LNCAP (cell line): Measurements from ENCODE around the gene CAPN10.

ENCODE experiments used
- CTCF ChIP-seq: fragments of 450-650 bp; IDR thresholded peaks from 2 replicates; pipeline ENCODE4 v1.5.1; 2017; ENCODE audit warnings: mild to moderate bottlenecking

The CAPN10 gene

GRCh38 chr2:240620859-240621258 is 34.3 kb downstream of the CAPN10 start:
- TF ChIP-seq CTCF, result no peak

GRCh38 chr2:240622060-240622411 is 35.5 kb downstream of the CAPN10 start:
- TF ChIP-seq CTCF, result no peak

- no peak for TF ChIP-seq CTCF
Observed at GRCh38 chr2:240622531-240623235, 36.1 kb downstream of the CAPN10 start.

- no peak for TF ChIP-seq CTCF
Observed at GRCh38 chr2:240623531-240624010, 37.0 kb downstream of the CAPN10 start.

GRCh38 chr2:240624011-240624949 is 37.7 kb downstream of the CAPN10 start:
- TF ChIP-seq CTCF, result no peak

GRCh38 chr2:240624950-240625621 is 38.6 kb downstream of the CAPN10 start, which contains the start of gene GPR35:
TSS of gene GPR35 (plus strand) at chr2:240625480. CDS start at chr2:240629953, 4,473 bp downstream.
- TF ChIP-seq CTCF, result no peak
